Measurements from ENCODE around the gene HOXB7. TPM values are rescaled to one million over a fixed set of nuclear protein-coding genes. Genes with fewer than 3 reads are reported as not detected.

HOXB7 gene
- total RNA-seq, 1 experiment from 2014 or later: not detected

- Mint-ChIP-seq H3K36me3 (ENCODE audit: insufficient read depth in 1 of 3, low read depth in 3 of 3) (no peaks in the 10 kb centered on the region; a peak in 1 of 7 replicates), H3K4me1 (peaks cover 14 to 21% of the 10 kb centered on the region in 2 experiments), H3K4me3 (peak overlapping the region in 1 of 2 experiments; percentile 62; a peak in 3 of 5 replicates), H3K27me3 (ENCODE audit: low read depth) (peaks cover 100% of the 10 kb centered on the region), H3K27ac (peak overlapping the region in 1 of 3 experiments; percentile 52; a peak in 1 of 7 replicates), H3K9me3 (peaks cover 0 to 9% of the 10 kb centered on the region in 2 experiments; a peak in 3 of 5 replicates)
- H4K8ac ChIP-seq (replicated peaks; ENCODE audit: insufficient read length, low read depth, low read length): no peak overlapping the region
- no peak overlapping the region for H2BK20ac ChIP-seq (ENCODE audit: low read depth, low read length, poor library complexity, severe bottlenecking)
- H3K79me2 ChIP-seq (ENCODE audit: insufficient read depth, low read length): no peaks in the 10 kb centered on the region
- no peak overlapping the region for H3K9ac ChIP-seq (ENCODE audit: extremely low read depth, insufficient read length, low read length)
- no peaks in the 10 kb centered on the region for H3K4me1 ChIP-seq (ENCODE audit: insufficient read depth, low read length)
- peaks cover 6% of the 10 kb centered on the region for H3K23me2 ChIP-seq (ENCODE audit: insufficient read length, low read depth, low read length, poor library complexity, severe bottlenecking)
- no peak overlapping the region for H3K14ac ChIP-seq (ENCODE audit: insufficient read depth, low read length)
- H3K79me1 ChIP-seq (ENCODE audit: insufficient read depth, low read depth, low read length, poor library complexity, severe bottlenecking): no peaks in the 10 kb centered on the region
- no peaks in the 10 kb centered on the region for H3K9me3 ChIP-seq (ENCODE audit: control insufficient read depth, low read depth, low read length)
- TF ChIP-seq CTCF (conservative IDR thresholded peaks at IDR 0.05): peak; percentile 30; the same call in 2 of the 3 replicates
- no peak overlapping the region for H4K5ac ChIP-seq (ENCODE audit: insufficient read length, low read depth, low read length)
- H2AK5ac ChIP-seq (ENCODE audit: insufficient read length, low read length): no peak overlapping the region
- H2BK12ac ChIP-seq (ENCODE audit: insufficient read length, low read depth, low read length): no peak overlapping the region
- no peak overlapping the region for H3K4ac ChIP-seq (ENCODE audit: low read depth, low read length)
- WGBS (ENCODE audit: extremely low coverage, insufficient read length, low lambda C conversion rate): no CpG with 5 or more reads among the region's 58 CpGs
- no peak overlapping the region for H3K23ac ChIP-seq (ENCODE audit: insufficient read length, low read depth, low read length)
- no peak overlapping the region for H3K56ac ChIP-seq (ENCODE audit: insufficient read length, low read depth, low read length)
- no peaks in the 10 kb centered on the region for H4K20me1 ChIP-seq (ENCODE audit: control insufficient read depth, insufficient read depth, insufficient read length)
- no peak overlapping the region for H3K4me2 ChIP-seq (ENCODE audit: insufficient read depth, insufficient read length, low read length)
- H2AFZ ChIP-seq (ENCODE audit: low read length): no peak overlapping the region
- no peak overlapping the region for H3T11ph ChIP-seq (ENCODE audit: low read length)
- no peak overlapping the region for H4K91ac ChIP-seq (ENCODE audit: insufficient read length, low read depth, low read length)
- H3K27me3 ChIP-seq (ENCODE audit: insufficient read depth, low read length): peaks cover 99% of the 10 kb centered on the region
- no peak overlapping the region for H2BK5ac ChIP-seq (ENCODE audit: insufficient read length, low read length)
- no peak overlapping the region for H2BK15ac ChIP-seq (ENCODE audit: low read depth, low read length)
- no peak overlapping the region for H3K18ac ChIP-seq (ENCODE audit: insufficient read length, low read depth, low read length)
- peak; percentile 96 for DNase-seq
- H2BK120ac ChIP-seq (ENCODE audit: low read depth, low read length, poor library complexity, severe bottlenecking): no peak overlapping the region
- no peak overlapping the region for H3K27ac ChIP-seq (ENCODE audit: insufficient read length, low read depth, low read length)
Measured at GRCh38 chr17:48642059-48642842, 31.4 kb upstream of the HOXB7 start.

Measured in H9 (cell line).